M059J (cell line): ENCODE data around the gene SSTR3. TPM values are rescaled to one million over a fixed set of nuclear protein-coding genes. Genes with fewer than 3 reads are reported as not detected.
"Not testable (repeated sequence)": the region's sequence is repeated elsewhere in the genome, so short reads cannot be mapped to it uniquely, and the experiment has no call there.

Experiments used
- DNase-seq: peaks from one replicate; pipeline ENCODE4 v3.0.0-alpha.2; 2012; ENCODE audit warnings: low read depth
- total RNA-seq: library from RNA; depleted of rRNA; stranded (reverse); fragments of >200 nt; shearing (Covaris generic); gene quantifications from 2 replicates; pipeline ENCODE4 v1.2.3, GENCODE V29; 2014

SSTR3 gene
- total RNA-seq, 1 experiment from 2014 or later = not detected

GRCh38 chr22:37181681-37182080 lies 30.6 kb downstream of the SSTR3 start:
- DNase-seq = no peak

DNA sequence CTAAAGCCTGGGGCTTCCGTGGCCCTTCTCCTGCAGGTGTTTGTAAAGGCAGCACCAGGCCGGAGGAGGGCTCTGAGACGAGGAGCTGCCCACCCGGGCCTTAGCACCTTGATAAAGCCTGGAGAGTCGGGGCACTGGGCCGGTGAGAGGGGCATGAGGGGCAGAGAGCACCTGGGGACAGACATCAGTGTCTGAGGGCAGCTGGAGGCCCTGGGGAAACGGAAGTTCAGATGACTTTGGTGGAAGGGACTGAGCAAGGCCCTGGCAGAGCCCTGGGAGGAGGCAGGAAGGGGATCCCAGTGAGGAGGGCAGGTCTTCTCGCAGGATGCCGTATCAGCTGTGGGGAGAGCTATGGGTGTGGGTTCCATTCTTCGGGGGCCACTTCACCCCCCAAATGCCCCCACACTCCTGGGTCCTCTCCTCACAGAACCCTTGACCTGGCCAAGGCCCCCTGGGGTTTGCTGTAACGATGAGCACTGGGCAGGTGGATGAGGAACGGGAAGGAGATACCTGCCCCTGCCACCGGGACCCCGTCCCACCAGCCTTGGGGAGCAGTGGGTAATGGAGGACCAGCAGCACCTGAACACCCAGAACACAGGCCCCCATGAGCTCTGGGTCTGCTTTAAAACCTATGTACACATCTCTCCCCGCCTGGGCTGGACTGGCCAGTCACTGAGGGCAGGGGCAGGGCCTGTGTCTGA lies 31.6 kb downstream of the SSTR3 start:
- no peak for DNase-seq

- no peak for DNase-seq
These were observed 32.5 kb downstream of the SSTR3 start for GRCh38 chr22:37179622-37180420.

GRCh38 chr22:37179126-37179470 lies 33.2 kb downstream of the SSTR3 start:
- DNase-seq = no peak

DNA sequence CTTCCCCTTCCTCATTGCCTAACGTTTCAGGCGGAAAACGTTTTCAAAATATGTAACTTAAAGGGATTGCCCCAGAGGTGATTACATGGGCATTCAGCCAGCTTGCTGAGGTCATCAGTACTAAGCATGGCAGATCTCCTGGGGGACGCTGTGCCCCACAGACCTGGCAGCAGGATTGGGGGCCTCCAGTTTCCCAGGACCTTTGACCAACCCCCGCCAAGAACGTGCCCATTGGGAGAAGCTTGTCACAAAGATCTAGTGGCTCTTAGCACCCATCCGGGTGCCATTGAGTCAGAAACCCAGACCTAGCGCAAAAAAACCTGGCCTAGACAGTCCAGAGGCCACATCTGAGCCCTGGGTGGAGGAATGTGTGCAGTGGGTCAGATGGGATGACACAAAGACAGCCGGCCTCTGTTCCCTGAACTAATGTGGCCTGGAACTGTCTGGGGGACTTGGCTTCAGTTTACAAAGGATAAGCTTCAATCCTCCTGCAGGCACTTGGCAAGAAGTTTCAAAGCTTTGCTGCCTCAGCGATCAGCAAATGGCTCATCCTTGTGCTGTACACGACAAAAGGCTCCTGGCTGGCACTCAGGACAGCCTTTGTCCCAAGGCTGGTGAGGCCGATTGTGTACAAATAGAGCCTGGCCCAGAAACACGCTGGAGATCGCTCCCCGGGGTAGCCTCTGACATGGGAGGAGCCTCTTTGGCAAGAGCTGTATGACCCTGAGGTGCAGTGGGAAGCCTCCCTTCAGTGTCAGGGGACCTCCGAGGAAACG lies 33.7 kb downstream of the SSTR3 start:
- peak; percentile 34 for DNase-seq

GRCh38 chr22:37177755-37178154 lies 34.5 kb downstream of the SSTR3 start:
- DNase-seq = no peak

DNA sequence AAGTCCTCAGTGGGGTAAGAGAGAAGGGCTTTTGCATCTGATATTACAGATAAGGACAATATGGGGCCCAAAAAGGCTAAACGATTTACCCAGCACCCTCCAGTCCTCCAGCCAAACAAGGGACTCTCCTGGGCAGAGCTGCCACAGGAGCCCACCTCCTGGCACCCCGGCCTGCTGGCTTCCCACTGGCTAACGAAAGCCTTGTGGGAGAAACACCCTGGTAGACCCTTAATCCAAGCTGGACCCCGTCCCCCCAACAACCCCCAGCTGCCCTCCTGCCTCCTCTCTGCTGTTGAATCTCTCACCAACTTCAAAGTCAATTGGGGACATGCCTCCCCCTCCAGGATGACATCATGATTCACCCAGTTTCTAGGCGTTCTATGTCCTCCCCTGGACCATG lies 35.1 kb downstream of the SSTR3 start:
- no peak for DNase-seq

GRCh38 chr22:37176464-37177061 lies 35.7 kb downstream of the SSTR3 start:
- no peak for DNase-seq

GRCh38 chr22:37175414-37176281 lies 36.6 kb downstream of the SSTR3 start:
- DNase-seq = no peak

- DNase-seq = no peak
These were observed 37.3 kb downstream of the SSTR3 start for GRCh38 chr22:37174964-37175363.

DNA sequence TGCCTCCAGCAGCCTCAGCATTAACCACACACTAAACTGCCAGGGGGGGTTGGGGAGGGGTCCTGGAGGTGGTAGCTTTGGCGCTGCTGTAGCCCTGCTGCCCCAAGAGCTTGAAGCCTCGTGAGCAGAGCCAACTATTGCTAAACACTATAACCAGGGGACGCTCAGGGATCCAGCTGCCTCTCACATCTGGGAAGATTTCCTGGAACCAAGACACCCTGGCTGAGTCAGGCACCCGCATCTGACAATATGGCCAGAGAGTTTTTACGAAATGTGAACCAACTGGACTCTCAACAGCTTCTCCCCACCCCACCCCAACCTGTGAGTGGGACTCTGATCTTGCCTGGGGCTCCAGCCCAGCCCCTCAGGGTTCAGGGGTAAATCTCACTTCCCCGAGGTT lies 38.6 kb downstream of the SSTR3 start:
- DNase-seq = no peak

DNA sequence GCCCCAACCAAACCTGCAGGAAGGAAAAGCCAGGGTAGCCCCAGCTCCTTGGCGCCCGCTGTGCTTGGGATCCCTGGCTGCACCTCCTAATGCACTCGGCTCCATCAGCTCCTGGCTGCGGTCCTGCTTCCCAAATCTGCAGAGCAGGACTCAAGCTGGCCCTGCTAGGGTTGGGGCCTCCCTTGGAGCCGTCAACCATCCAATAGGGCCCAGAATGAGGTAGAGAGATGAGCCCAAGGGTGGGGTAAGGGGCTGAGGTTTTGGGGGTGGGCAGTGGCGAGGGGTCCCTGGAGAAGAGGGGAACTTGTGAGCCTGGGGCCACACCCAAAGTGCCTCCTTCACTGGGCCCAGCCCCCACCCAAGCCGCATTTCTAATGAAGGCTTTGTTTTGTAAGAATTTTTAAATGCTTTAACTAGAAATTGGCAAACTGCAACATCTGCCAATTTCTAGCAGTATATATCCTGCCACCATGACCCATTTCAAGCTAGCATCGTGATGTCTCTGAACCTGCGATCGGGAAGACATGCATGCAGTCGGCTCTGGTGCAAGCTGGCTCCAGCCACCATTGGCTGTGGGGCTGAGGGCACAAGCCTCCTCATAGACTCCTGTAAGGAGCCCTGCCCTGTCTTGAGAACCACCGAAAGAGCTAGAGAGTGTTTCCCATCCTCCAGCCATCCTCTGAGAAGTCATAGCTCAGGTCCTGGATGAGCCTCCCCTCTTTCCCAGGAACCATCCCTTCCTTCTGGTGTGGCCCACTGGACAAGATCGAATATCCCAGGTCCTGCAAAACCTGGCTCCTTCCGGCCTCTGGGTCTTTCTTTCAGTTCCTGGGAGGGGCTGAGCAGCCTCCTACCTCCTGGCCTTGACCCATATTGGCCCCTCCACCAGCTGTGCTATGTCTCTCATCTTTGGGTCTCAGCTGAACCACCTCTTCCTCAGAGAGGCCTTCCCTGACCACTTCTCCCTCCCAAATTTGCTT lies 39.7 kb downstream of the SSTR3 start:
- no peak for DNase-seq

- DNase-seq = no peak
These were observed 40.6 kb downstream of the SSTR3 start for GRCh38 chr22:37171662-37172061.

DNA sequence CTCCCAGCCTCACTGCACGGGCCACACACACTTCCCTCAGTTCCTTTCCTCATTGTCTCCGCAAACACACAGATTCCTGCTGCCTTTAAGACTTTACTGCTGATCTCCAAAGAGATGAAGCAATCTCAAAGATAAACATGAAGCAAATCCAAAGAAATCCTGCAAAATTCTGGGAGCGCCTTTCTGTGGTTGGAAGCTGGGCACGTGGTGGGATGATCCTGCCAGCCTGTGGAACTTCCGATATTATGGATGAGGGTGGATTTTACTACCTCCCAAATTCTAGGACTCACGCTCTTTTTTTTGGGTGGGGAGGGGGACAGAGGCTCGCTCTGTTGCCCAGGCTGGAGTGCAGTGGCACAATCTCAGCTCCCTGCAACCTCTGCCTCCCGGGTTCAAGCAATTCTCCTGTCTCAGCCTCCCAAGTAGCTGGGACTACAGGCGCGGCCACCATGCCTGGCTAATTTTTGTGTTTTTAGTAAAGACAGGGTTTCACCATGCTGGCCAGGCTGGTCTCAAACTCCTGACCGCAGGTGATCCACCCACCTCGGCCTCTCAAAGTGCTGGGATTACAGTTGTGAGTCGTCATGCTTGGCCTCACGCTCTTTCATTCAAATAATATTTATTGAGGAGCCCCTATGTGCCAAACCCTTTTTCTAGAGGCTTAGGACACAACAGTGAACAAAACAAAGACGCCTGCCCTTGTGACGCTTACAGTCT lies 41.4 kb downstream of the SSTR3 start:
- not testable (repeated sequence) for DNase-seq

DNA sequence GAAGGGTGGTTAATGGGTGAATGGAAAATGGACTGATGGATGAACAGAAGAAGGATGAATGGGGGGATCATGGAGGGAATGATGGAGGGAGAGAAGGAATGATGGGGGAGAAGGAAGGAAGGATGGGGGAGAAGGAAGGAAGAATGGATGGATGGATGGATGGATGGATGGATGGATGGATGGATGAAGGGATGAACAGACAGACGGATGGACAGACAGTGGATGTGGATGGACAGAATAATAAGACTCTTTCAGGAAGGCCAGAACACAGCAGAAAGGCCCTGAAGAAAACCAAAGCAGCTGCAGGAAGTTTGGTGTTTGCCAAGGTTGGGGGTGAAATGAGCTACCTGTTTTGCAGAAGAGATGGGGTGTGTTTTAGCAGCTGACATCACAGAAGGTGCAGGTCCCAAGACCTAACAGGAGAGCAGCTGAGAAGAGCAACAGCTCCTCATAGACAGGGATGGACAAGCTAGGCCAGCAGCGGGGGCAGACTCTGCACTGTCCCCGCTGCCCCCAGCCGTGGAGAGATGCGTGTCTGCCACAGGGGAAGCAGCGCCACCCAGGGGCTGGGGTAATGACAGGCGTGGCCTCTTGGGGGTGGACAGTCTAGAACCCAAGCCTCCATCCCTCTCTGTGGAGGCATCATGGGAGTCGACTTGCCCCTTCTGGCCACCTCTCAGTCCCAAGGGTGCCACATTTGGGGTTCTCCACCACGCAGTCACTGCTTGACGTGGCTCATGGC lies 42.2 kb downstream of the SSTR3 start:
- DNase-seq = no peak

GRCh38 chr22:37169406-37169805 lies 42.9 kb downstream of the SSTR3 start:
- DNase-seq = no peak

- DNase-seq = no peak
These were observed 44.2 kb downstream of the SSTR3 start for GRCh38 chr22:37167981-37168647.
